Lung (tissue), 12 donors: Measurements from ENCODE around the gene LINC01488. TPM values are rescaled to one million over a fixed set of nuclear protein-coding genes. Genes with fewer than 3 reads are reported as not detected.

ENCODE experiments used
- ATAC-seq: fragments of 200-7000 bp; cut with Tn5 transposase; one replicate; pipeline ENCODE4 v1.9.1; 2020; ENCODE audit warnings: moderate number of reproducible peaks; ENCODE audit not compliant: insufficient read depth, low FRiP score
- DNase-seq, 3 donors: peaks; one replicate each; pipeline ENCODE4 v3.0.0-alpha.2; 2013 to 2017
- H3K27ac ChIP-seq, 2 donors: one replicate each; pipeline ENCODE4 v1.5.1; 2013; ENCODE audit warnings: mild to moderate bottlenecking in 2 of 2, moderate library complexity in 2 of 2, control low read depth in 1 of 2, inconsistent platforms in 1 of 2, low read depth in 1 of 2, low read length in 1 of 2
- H3K27me3 ChIP-seq, 3 donors: one replicate each; pipeline ENCODE4 v1.5.1; 2013; ENCODE audit warnings: low read length in 2 of 3; ENCODE audit not compliant: control insufficient read depth in 3 of 3, insufficient read depth in 3 of 3
- H3K36me3 ChIP-seq, 4 donors: one replicate each; pipeline ENCODE4 v1.5.1; 2013; ENCODE audit warnings: low read length in 4 of 4, mild to moderate bottlenecking in 1 of 4, moderate library complexity in 1 of 4; ENCODE audit not compliant: control insufficient read depth in 4 of 4, insufficient read depth in 4 of 4
- H3K4me1 ChIP-seq, 5 donors: one replicate each; pipeline ENCODE4 v1.5.1; 2013; ENCODE audit warnings: low read length in 5 of 5, mild to moderate bottlenecking in 2 of 5, moderate library complexity in 1 of 5; ENCODE audit not compliant: control insufficient read depth in 5 of 5, insufficient read depth in 5 of 5
- H3K4me3 ChIP-seq: one replicate; pipeline ENCODE4 v1.5.1; 2013; ENCODE audit warnings: mild to moderate bottlenecking, control low read depth, moderate library complexity
- H3K9ac ChIP-seq, 2 donors: one replicate each; pipeline ENCODE4 v1.5.1; 2013; ENCODE audit warnings: low read length in 2 of 2, control low read depth in 1 of 2; ENCODE audit not compliant: insufficient read depth in 1 of 2
- H3K9me3 ChIP-seq, 4 donors: one replicate each; pipeline ENCODE4 v1.5.1; 2013; ENCODE audit warnings: low read length in 3 of 4, mild to moderate bottlenecking in 1 of 4, moderate library complexity in 1 of 4; ENCODE audit not compliant: control insufficient read depth in 4 of 4, insufficient read depth in 3 of 4
- WGBS, 2 donors: extraction: QIAGEN DNeasy Blood & Tissue Kit; methylation state at CpG; one replicate each; pipeline ENCODE4 v1.1.7; 2013; 5-methylcytosine and 5-hydroxymethylcytosine counted together
- polyA plus RNA-seq, 2 donors: library from polyadenylated mRNA; stranded (reverse); fragments of 200-250 nt; gene quantifications; one replicate each; pipeline ENCODE4 v1.2.1, GENCODE V29; 2013
- total RNA-seq, 2 donors: library from RNA; depleted of rRNA in 1 of 2; stranded (reverse); fragments of >200 nt in 1 of 2; gene quantifications; one replicate each; pipeline ENCODE4 v1.2.1, GENCODE V29; 2014 to 2021
- TF ChIP-seq, protein P1 (sequence below): IDR thresholded peaks from 2 replicates; pipeline ENCODE4 v1.5.1; 2012; ENCODE audit warnings: mild to moderate bottlenecking; ENCODE audit errors: control extremely low read depth, extremely low read depth
- donor health status: control.
- donor health status: control.
- donor health status: Bipolar disorder and iron deficiency.
- donor health status: healthy.
- donor health status: DM: yes; HTN: yes; CAD: no.

LINC01488 gene
- total and polyA plus RNA-seq, 4 donors = not detected

- 70 to 83% methylated on average over 12 of the region's 12 CpGs for WGBS, 2 donors
- Histone ChIP-seq H3K36me3 (no peaks in the 10 kb centered on the region), H3K9me3 (peaks cover 0 to 5% (median 0%) of the 10 kb centered on the region in 4 donors), H3K27me3 (no peaks in the 10 kb centered on the region), H3K4me1 (no peaks in the 10 kb centered on the region), H3K4me3 (no peak overlapping the region), H3K9ac (no peak overlapping the region), H3K27ac (no peak overlapping the region)
- DNase-seq = no peak
- ATAC-seq = no peak
- TF ChIP-seq, protein P1, sequence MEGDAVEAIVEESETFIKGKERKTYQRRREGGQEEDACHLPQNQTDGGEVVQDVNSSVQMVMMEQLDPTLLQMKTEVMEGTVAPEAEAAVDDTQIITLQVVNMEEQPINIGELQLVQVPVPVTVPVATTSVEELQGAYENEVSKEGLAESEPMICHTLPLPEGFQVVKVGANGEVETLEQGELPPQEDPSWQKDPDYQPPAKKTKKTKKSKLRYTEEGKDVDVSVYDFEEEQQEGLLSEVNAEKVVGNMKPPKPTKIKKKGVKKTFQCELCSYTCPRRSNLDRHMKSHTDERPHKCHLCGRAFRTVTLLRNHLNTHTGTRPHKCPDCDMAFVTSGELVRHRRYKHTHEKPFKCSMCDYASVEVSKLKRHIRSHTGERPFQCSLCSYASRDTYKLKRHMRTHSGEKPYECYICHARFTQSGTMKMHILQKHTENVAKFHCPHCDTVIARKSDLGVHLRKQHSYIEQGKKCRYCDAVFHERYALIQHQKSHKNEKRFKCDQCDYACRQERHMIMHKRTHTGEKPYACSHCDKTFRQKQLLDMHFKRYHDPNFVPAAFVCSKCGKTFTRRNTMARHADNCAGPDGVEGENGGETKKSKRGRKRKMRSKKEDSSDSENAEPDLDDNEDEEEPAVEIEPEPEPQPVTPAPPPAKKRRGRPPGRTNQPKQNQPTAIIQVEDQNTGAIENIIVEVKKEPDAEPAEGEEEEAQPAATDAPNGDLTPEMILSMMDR = no peak
These were observed 34.1 kb downstream of the LINC01488 start for GRCh38 chr11:69515271-69516245.

- DNase-seq = no peak
- H3K9ac ChIP-seq = no peak overlapping the region
- no peaks in the 10 kb centered on the region for H3K4me1 ChIP-seq
- no peak overlapping the region for H3K4me3 ChIP-seq
- WGBS, 2 donors = 79 to 94% methylated on average over 3 of the region's 3 CpGs
- no peaks in the 10 kb centered on the region for H3K36me3 ChIP-seq
- H3K9me3 ChIP-seq = peaks cover 0 to 5% (median 0%) of the 10 kb centered on the region in 4 donors
- ATAC-seq = no peak
- H3K27ac ChIP-seq = no peak overlapping the region
- TF ChIP-seq, protein P1 = no peak
- H3K27me3 ChIP-seq = no peaks in the 10 kb centered on the region
These were observed 35.1 kb downstream of the LINC01488 start for GRCh38 chr11:69516526-69516925.

- no peak for DNase-seq
- ATAC-seq = no peak
- no peak overlapping the region for H3K4me3 ChIP-seq
- H3K9me3 ChIP-seq = peaks cover 0 to 5% (median 0%) of the 10 kb centered on the region in 4 donors
- WGBS, 2 donors = 74 to 96% methylated on average over 5 of the region's 5 CpGs
- no peak overlapping the region for H3K9ac ChIP-seq
- H3K27ac ChIP-seq = no peak overlapping the region
- no peaks in the 10 kb centered on the region for H3K36me3 ChIP-seq
- H3K27me3 ChIP-seq = no peaks in the 10 kb centered on the region
- no peaks in the 10 kb centered on the region for H3K4me1 ChIP-seq
- TF ChIP-seq, protein P1 = no peak
These were observed 36.9 kb downstream of the LINC01488 start for GRCh38 chr11:69518081-69518950.
